DND-41 (cell line): ENCODE measurements around the gene GAS7.
A peak's percentile ranks its signal among the peaks of the same experiment; 100 is the strongest.

Experiments used
- ATAC-seq: fragments of 200-7000 bp; cut with Tn5 transposase; 3 replicates; pipeline ENCODE4 v1.9.1; 2021; ENCODE audit warnings: low read depth; ENCODE audit not compliant: insufficient read depth
- DNase-seq: peaks from one replicate; pipeline ENCODE4 v3.0.0-alpha.2; 2020
- H2AFZ ChIP-seq: 2 replicates; pipeline ENCODE4 v1.6.0; 2012; ENCODE audit warnings: low read depth, low read length
- H3K27ac ChIP-seq: 2 replicates; pipeline ENCODE4 v1.5.1; 2012; ENCODE audit warnings: low read length, inconsistent platforms
- H3K27me3 ChIP-seq: fragments of 200-600 bp; sonication (generic); 2 replicates; pipeline ENCODE4 v1.6.0; 2012; ENCODE audit warnings: low read length, mild to moderate bottlenecking, inconsistent platforms; ENCODE audit not compliant: insufficient read depth, poor library complexity
- H3K36me3 ChIP-seq: 2 replicates; pipeline ENCODE4 v1.5.1; 2012; ENCODE audit warnings: low read length, inconsistent platforms; ENCODE audit not compliant: insufficient read depth
- H3K4me1 ChIP-seq: 2 replicates; pipeline ENCODE4 v1.5.1; 2012; ENCODE audit warnings: mild to moderate bottlenecking, low read length; ENCODE audit not compliant: insufficient read depth
- H3K4me2 ChIP-seq: 2 replicates; pipeline ENCODE4 v1.6.0; 2012; ENCODE audit warnings: mild to moderate bottlenecking, moderate library complexity, low read length, inconsistent platforms; ENCODE audit not compliant: insufficient read depth
- H3K4me3 ChIP-seq, 2 experiments: fragments of 200-600 bp in 1 of 2; shearing (Covaris generic) in 1 of 2; 2 replicates each; pipeline ENCODE4 v1.5.1; 2012 to 2016; ENCODE audit warnings: inconsistent platforms in 2 of 2, low read length in 2 of 2, mild to moderate bottlenecking in 2 of 2, low read depth in 1 of 2, moderate library complexity in 1 of 2
- H3K79me2 ChIP-seq: 2 replicates; pipeline ENCODE4 v1.6.0; 2012; ENCODE audit warnings: low read length, inconsistent platforms; ENCODE audit not compliant: insufficient read depth
- H3K9ac ChIP-seq: 2 replicates; pipeline ENCODE4 v1.6.0; 2012; ENCODE audit warnings: low read depth, mild to moderate bottlenecking, inconsistent platforms, low read length, moderate library complexity
- H3K9me3 ChIP-seq: 2 replicates; pipeline ENCODE4 v1.5.1; 2012; ENCODE audit warnings: low read length, moderate library complexity, mild to moderate bottlenecking, inconsistent platforms; ENCODE audit not compliant: insufficient read depth, severe bottlenecking
- H4K20me1 ChIP-seq: 2 replicates; pipeline ENCODE4 v1.6.0; 2012; ENCODE audit warnings: low read length; ENCODE audit not compliant: insufficient read depth
- EZH2 ChIP-seq: IDR thresholded peaks from 3 replicates; pipeline ENCODE4 v1.6.1; 2012; ENCODE audit warnings: borderline replicate concordance, low read depth, mild to moderate bottlenecking, moderate library complexity, low read length, inconsistent platforms; ENCODE audit not compliant: severe bottlenecking
- TF ChIP-seq, protein P1 (sequence below): IDR thresholded peaks from 2 replicates; pipeline ENCODE4 v1.5.1; 2012; ENCODE audit warnings: borderline replicate concordance, low read length, moderate library complexity, mild to moderate bottlenecking; ENCODE audit not compliant: poor library complexity, severe bottlenecking; ENCODE audit errors: extremely low read depth

The GAS7 gene

GRCh38 chr17:10089196-10089804 lies 109.1 kb downstream of the GAS7 start:
- Histone ChIP-seq H3K36me3 (no peaks in the 10 kb centered on the region), H3K27me3 (no peaks in the 10 kb centered on the region), H3K9me3 (peaks cover under 1% of the 10 kb centered on the region), H4K20me1 (0 out of 2 replicates have a peak, but pooled peaks cover 2% of the 10 kb centered on the region), H3K27ac (no peak overlapping the region), H3K4me2 (no peak overlapping the region), H3K4me1 (0 out of 2 replicates have a peak, but pooled peaks cover 3% of the 10 kb centered on the region), H3K9ac (no peak overlapping the region), H3K4me3 (no peak overlapping the region), H3K79me2 (peaks cover 2% of the 10 kb centered on the region; the same call in 1 of the 2 replicates), H2AFZ (no peak overlapping the region)
- ATAC-seq = no peak
- DNase-seq = no peak
- TF ChIP-seq, protein P1, sequence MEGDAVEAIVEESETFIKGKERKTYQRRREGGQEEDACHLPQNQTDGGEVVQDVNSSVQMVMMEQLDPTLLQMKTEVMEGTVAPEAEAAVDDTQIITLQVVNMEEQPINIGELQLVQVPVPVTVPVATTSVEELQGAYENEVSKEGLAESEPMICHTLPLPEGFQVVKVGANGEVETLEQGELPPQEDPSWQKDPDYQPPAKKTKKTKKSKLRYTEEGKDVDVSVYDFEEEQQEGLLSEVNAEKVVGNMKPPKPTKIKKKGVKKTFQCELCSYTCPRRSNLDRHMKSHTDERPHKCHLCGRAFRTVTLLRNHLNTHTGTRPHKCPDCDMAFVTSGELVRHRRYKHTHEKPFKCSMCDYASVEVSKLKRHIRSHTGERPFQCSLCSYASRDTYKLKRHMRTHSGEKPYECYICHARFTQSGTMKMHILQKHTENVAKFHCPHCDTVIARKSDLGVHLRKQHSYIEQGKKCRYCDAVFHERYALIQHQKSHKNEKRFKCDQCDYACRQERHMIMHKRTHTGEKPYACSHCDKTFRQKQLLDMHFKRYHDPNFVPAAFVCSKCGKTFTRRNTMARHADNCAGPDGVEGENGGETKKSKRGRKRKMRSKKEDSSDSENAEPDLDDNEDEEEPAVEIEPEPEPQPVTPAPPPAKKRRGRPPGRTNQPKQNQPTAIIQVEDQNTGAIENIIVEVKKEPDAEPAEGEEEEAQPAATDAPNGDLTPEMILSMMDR = no peak
- no peak for TF ChIP-seq EZH2

DNA sequence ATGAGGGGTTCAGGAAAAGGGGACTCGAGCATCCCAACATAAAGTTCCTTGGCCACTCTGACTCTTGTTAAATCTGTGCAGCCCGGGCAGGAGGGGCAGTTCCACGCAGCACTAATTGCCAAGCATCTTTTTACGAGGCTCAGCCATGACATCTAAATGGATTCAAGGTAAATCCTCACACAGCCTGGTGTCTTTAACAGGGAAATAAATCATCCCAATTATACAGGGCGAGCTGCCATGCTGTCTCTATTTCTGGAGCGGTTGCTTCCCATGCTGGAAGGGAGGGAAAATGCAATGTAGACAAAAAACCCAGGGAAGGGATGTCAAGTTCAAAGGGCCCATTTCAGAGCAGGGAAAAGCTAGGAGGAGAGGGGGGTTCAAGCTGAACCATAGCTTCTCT lies 110.0 kb downstream of the GAS7 start:
- Histone ChIP-seq H3K79me2 (peaks cover 2% of the 10 kb centered on the region; the same call in 1 of the 2 replicates), H3K4me1 (0 out of 2 replicates have a peak, but pooled peaks cover 3% of the 10 kb centered on the region), H3K36me3 (0 out of 2 replicates have a peak, but pooled peaks cover under 1% of the 10 kb centered on the region), H3K27me3 (no peaks in the 10 kb centered on the region), H3K27ac (no peak overlapping the region), H3K4me3 (no peak overlapping the region), H3K4me2 (no peak overlapping the region), H4K20me1 (0 out of 2 replicates have a peak, but pooled peaks cover 2% of the 10 kb centered on the region), H3K9me3 (peaks cover 9% of the 10 kb centered on the region), H3K9ac (no peak overlapping the region), H2AFZ (no peak overlapping the region)
- DNase-seq (no peak), ATAC-seq (no peak)
- TF ChIP-seq, protein P1 = no peak

DNA sequence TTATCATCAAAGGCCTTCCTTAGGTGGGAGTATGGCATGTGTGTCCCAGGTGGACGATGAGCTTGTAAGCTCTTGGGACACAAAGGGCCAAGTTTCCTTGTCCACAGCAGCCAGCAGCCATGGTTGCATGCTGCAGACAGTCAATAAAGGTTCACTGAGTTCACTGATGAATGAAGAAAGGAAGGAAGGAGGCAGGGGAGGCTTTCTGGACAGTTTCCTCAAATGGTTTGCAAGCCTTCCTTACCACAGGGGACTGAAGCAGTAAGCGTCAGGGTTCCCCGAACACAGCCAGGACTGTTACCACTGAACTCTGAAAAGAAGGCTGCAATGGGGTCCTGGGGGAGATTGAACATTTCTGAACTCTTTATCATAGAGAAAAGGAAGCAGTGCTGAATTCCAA lies 111.1 kb downstream of the GAS7 start:
- Histone ChIP-seq H3K27me3 (no peaks in the 10 kb centered on the region), H3K4me2 (no peak overlapping the region), H4K20me1 (0 out of 2 replicates have a peak, but pooled peaks cover 2% of the 10 kb centered on the region), H3K9ac (no peak overlapping the region), H3K4me3 (no peak overlapping the region), H3K4me1 (0 out of 2 replicates have a peak, but pooled peaks cover 3% of the 10 kb centered on the region), H3K36me3 (0 out of 2 replicates have a peak, but pooled peaks cover 3% of the 10 kb centered on the region), H3K79me2 (peaks cover 2% of the 10 kb centered on the region; the same call in 1 of the 2 replicates), H2AFZ (no peak overlapping the region), H3K9me3 (peaks cover 18% of the 10 kb centered on the region), H3K27ac (0 out of 2 replicates have a peak overlapping the region, but pooled peaks have one; percentile 21)
- no peak for ATAC-seq
- TF ChIP-seq EZH2 = no peak
- no peak for DNase-seq

DNA sequence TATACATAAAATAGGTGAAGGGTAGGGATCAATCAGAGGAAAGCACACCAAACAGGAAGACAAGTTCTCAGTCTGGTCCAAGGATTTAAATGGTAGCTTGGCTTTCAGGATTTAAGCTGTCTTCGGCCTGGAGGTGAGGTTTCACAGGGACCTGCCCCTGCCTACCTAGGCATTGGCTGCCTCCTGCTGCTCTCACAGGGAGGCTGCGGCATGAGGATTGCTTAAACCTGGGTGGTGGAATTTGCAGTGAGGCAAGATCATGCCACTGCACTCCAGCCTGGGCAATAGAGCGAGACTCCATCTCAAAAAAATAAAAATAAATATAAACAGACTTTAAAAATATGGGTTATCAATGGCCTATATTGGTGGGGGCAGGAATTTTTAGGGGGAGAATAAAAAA lies 114.5 kb downstream of the GAS7 start:
- no peak for ATAC-seq
- 0 out of 2 replicates have a peak, but pooled peaks cover 6% of the 10 kb centered on the region for H3K4me1 ChIP-seq
- no peak overlapping the region for H3K4me3 ChIP-seq
- H3K36me3 ChIP-seq = 0 out of 2 replicates have a peak, but pooled peaks cover 3% of the 10 kb centered on the region
- peaks cover 21% of the 10 kb centered on the region for H3K9me3 ChIP-seq
- no peak overlapping the region for H3K27ac ChIP-seq
- DNase-seq = no peak
- no peaks in the 10 kb centered on the region for H3K27me3 ChIP-seq
- no peak overlapping the region for H2AFZ ChIP-seq
- peaks cover 2% of the 10 kb centered on the region for H3K79me2 ChIP-seq
- H3K9ac ChIP-seq = no peak overlapping the region
- TF ChIP-seq EZH2 = no peak
- TF ChIP-seq, protein P1 = no peak
- no peaks in the 10 kb centered on the region for H4K20me1 ChIP-seq
- no peak overlapping the region for H3K4me2 ChIP-seq
